Right lobe of liver (tissue), 4 donors: ENCODE results near the gene ZFPM1.

Source experiments
- CTCF ChIP-seq, 4 donors: fragments of 200-600 bp in 3 of 4; fragments of 450-650 bp in 1 of 4; IDR thresholded peaks; one replicate each; pipeline versions ENCODE4 v1.5.1 to v1.8.0; 2016 to 2022; ENCODE audit warnings: antibody characterized with exemption in 4 of 4, mild to moderate bottlenecking in 2 of 4
- POLR2A ChIP-seq: fragments of 450-650 bp; IDR thresholded peaks from one replicate; pipeline ENCODE4 v1.6.1; 2017; ENCODE audit warnings: antibody characterized with exemption, mild to moderate bottlenecking
- donor health status: DM: no; HTN: no; CAD: no.
- donor health status: DM: no; HTN: no; CAD: no.
- donor health status: DM: no; HTN: yes; CAD: no.

GRCh38 chr16:88512728-88513696 is 59.9 kb downstream of the ZFPM1 start:
- TF ChIP-seq CTCF (IDR thresholded peaks at IDR 0.05) (no peak), POLR2A (no peak)
